ENCODE results near the gene ABCA13.

DNA sequence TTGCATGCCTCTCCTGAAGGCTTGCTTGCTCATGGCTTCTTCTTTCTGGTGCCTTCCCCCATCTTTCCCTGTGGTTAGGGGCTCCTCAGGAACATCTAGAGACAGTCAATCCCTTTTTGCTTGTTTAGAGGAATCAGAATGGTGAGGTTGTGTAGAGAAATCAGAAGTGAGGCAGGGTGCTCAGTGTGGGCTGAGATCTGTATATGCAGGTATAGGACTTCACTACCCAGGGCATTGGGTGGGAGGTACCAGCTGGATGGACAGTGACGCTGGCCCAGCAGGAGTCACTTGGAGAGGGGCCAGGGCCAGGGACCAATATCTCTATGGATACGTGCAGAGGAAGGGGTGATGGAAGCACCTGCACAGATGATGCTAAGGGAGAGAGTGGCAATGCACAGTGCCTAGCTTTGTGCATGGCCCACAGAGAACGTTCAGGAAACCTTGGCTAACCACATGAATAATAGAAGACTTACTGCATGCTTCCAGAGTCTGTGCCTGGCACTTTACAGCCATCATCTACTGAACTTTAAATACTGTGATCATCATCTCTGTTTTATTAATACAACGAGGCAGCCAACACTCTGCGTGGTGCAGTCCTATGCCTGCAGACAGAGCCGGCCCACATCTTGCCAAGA lies 255.2 kb downstream of the ABCA13 start:
- TF ChIP-seq, protein P1, sequence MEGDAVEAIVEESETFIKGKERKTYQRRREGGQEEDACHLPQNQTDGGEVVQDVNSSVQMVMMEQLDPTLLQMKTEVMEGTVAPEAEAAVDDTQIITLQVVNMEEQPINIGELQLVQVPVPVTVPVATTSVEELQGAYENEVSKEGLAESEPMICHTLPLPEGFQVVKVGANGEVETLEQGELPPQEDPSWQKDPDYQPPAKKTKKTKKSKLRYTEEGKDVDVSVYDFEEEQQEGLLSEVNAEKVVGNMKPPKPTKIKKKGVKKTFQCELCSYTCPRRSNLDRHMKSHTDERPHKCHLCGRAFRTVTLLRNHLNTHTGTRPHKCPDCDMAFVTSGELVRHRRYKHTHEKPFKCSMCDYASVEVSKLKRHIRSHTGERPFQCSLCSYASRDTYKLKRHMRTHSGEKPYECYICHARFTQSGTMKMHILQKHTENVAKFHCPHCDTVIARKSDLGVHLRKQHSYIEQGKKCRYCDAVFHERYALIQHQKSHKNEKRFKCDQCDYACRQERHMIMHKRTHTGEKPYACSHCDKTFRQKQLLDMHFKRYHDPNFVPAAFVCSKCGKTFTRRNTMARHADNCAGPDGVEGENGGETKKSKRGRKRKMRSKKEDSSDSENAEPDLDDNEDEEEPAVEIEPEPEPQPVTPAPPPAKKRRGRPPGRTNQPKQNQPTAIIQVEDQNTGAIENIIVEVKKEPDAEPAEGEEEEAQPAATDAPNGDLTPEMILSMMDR (conservative IDR thresholded peaks at IDR 0.05) = no peak
- no peak for TF ChIP-seq EZH2 (IDR thresholded peaks at IDR 0.05; ENCODE audit: low read depth)

Data from PC-9 (cell line).